Umbilical cord (tissue), 2 donors: Measurements from ENCODE around the gene MZB1. TPM values are rescaled to one million over a fixed set of nuclear protein-coding genes. Genes with fewer than 3 reads are reported as not detected.

ENCODE experiments used
- DNase-seq: peaks from one replicate; pipeline ENCODE4 v3.0.0-alpha.2; 2015; ENCODE audit warnings: low spot score
- total RNA-seq: library from RNA; depleted of rRNA; stranded (reverse); fragments of >200 nt; gene quantifications from one replicate; pipeline ENCODE4 v1.2.3, GENCODE V29; 2014; ENCODE audit warnings: low replicate concordance; ENCODE audit not compliant: insufficient read depth

The MZB1 gene
- total RNA-seq, result 1.2 TPM

GRCh38 chr5:139389701-139390638 is at the start of gene MZB1:
Gene MZB1 (minus strand): TSS chr5:139389913. CDS start chr5:139389856, 57 bp downstream.
- DNase-seq, result no peak

DNA sequence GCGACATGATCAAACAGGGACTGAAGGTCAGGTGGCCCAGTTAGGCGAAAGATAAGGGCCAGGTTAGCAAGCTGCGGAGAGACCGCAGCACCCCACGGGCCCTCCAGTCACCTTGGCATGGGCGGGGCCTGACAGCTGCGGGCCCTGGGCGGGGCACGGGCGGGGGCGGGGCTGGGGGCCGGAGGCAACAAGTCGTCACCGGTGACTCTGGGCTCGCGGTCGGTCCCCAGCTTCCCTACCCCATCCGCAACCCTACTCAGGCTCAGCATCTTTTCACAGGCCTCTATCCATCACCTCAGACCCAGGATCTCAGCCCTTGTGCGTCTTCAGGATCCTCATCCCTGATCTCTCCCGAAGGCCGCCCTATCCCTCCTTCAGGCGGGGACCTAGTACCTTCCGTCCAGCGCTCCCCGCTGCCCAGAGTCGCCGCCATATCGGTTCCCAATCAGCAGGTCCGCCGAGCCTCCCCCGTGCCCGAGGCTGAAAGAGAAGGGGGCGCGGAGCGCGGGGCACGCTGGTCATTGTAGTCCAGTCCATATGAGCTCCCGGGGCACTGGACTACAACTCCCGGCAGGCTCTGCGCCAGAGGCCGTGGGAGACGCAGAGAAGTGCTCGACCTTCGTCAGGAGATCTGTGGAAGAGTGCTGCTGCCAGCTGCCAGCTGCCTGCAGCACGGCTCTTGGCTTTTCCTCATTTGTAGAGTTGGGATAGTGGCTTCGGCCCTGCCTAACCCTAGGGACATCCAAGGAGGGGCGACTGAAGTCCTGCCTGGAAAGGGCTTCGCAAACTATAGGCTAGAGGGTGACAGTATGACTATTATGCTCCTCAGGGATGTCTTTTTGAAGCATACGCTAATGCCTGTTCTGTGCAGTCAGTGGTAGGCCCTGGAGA is 49.5 kb upstream of the MZB1 start, which contains the start of gene DNAJC18:
Gene DNAJC18, minus strand, starts transcription at position 513 of the 891 bp plus-strand sequence. Its CDS starts 80 bp downstream, at position 433.
- DNase-seq, result peak; percentile 96

GRCh38 chr5:139438707-139439012 is 48.9 kb upstream of the MZB1 start:
- DNase-seq, result no peak

DNA sequence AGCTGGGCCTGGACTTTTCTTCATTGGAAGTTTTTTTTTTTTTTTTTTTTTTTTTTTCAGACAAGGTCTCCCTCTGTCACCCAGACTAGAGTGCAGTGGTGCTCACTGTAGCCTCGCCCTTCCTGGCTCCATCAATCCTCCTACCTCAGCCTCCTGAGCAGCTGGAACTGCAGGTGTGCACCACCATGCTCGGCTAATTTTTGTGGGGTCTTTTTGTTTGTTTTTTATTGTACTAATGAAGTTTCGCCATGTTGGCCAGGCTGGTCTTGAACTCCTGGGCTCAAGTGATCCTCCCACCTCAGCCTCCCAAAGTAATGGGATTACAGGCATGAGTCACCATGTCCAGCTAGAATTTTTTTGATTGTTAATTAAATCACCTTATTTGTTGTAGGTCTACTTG is 46.0 kb upstream of the MZB1 start:
- DNase-seq, result no peak

GRCh38 chr5:139431706-139432105 is 42.0 kb upstream of the MZB1 start:
- DNase-seq, result no peak

- no peak for DNase-seq
Measured at GRCh38 chr5:139430015-139430414, 40.3 kb upstream of the MZB1 start.

GRCh38 chr5:139426203-139426885 is 36.6 kb upstream of the MZB1 start:
- DNase-seq, result no peak

- DNase-seq, result no peak
Measured at GRCh38 chr5:139425497-139425896, 35.8 kb upstream of the MZB1 start.

DNA sequence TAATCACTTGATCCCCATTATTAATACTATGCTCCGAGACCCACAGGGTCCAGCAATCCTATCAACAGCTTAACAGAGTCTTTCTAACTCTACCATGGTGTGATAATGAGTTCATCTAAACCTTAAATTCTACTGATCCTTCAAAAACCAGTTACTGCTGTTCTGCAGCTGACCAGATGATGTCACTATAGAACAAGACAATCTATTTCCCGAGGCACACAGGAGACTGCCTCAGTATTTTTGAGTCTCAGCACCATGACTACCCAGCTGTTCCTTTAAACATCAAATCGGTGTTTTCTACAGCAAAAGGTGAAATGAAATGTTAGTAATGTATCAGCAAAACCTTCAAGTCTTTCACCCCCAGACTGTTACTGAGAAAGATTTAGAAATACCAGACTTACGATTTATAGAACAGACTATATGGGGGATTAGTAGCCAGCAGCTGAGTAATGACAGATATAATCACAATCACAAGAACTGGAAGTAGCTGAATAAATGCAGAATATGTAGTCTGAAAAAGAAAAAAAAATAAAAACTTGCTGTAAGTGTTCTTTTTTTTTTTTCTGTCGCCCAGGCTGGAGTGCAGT is 32.7 kb upstream of the MZB1 start:
- peak; percentile 81 for DNase-seq

- no peak for DNase-seq
Measured at GRCh38 chr5:139419226-139420192, 29.8 kb upstream of the MZB1 start.

GRCh38 chr5:139418793-139419192 is 29.1 kb upstream of the MZB1 start:
- no peak for DNase-seq

DNA sequence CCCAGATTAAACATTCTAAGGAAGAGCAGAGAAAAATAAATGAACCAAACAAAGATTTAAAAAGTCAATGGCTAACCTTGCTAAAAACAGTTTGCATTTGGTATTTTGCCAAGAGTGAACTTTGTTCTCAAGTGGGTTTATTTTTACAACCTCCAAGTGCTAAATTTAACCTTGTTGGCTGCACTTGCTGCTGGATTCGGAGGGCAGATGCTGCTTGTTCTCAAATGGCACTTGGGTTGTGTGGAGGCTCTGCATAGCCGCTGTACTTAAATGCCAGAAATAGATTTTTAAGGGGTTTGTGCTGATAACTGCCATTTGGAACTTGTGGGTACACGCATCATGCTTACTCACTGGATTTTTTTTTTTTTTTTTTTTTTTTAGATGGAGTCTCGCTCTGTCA is 27.5 kb upstream of the MZB1 start:
- peak; percentile 61 for DNase-seq

- no peak for DNase-seq
Measured at GRCh38 chr5:139416651-139417050, 26.9 kb upstream of the MZB1 start.

DNA sequence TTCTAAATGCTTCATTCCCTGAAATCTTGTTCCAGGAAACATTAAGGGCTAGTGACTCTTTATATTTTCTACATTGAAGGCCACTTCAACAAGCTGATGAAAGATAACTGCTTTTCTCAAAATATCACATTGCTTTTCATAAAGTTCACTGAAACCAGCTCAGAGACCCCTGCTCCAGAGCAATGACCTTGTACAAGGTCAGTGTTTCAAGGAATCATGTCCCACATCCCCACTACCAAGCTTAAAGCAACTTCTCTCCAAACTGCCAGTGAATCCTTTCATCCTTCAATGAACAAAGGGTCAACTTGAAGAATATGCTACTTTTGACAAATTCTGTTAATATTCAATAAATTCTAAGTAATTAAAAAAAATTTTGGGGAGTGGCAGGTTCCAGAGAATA is 26.2 kb upstream of the MZB1 start:
- DNase-seq, result no peak

- DNase-seq, result no peak
Measured at GRCh38 chr5:139415221-139415861, 25.6 kb upstream of the MZB1 start.

DNA sequence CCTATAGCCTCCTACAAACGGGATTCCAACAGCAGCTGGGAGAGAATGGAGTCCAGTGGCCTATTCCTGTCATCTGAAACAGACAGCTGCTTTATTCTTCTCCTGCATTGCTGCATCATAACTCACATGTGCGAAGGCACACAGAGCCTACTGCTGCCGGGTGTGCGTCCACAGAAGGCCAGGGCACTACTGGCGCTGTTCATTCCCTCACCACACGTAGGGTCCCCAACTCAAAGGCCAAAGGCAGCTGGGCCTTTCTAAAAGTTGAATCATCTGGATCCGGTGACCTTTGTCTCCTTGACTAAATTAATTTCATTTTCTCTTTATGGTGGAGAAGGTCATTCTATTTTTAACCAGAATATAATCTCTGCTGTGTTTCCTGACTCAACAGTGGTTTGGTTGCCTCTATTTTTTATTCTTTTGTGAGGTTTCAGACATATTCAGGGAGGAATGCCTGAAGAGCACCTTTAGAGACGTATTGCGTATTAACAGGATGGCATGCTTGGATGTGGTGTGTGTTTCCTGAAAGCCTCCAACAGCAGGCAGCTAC is 24.9 kb upstream of the MZB1 start:
- DNase-seq, result no peak

DNA sequence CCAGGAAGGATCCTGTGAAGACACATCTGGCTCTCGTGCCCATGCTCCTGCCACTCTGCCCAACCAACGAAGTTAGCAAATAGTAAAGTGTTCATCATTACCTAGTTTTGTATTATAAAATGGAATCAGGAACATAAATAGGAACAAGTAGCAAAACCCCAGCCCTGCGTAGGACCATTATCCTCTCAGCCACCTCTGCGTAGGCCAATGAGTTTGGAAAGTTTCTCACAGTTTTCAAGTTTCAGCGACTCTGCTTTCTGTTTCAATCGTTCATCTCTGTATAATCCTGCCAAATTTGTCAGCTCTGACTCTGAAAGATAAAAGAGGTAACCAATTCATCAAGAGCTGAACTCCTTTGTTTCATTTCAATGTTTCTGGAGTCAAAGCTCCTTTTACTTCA is 24.2 kb upstream of the MZB1 start:
- no peak for DNase-seq

DNA sequence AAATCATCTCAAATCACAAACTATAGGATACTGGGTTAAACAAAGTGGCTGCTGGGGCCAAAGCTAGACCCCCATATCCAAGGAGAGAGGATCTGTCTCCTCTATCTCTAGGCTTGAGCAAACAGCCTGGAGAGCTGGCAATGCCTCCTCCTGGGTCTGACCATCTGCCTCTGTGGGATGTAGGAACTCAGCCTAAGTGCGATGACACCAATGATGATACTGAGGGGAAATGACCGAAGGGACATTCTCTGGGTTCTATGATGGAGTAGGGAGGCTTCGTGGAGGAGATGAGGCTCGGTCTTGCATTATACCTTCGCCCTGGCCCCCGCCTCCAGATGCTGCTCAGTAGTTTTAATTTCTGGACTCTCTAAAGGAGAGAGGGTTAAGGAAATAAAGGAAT is 23.4 kb upstream of the MZB1 start:
- DNase-seq, result no peak
